Adrenal gland (tissue), 12 donors: ENCODE data around the gene CACNA1A. TPM values are rescaled to one million over a fixed set of nuclear protein-coding genes. Genes with fewer than 3 reads are reported as not detected.

Source experiments
- DNase-seq, 7 donors: peaks; one replicate each; pipeline ENCODE4 v3.0.0-alpha.2; 2019 to 2020
- H3K27ac ChIP-seq, 5 donors: fragments of 200-600 bp; sonication (generic) in 4 of 5; 1 replicate in 3 of 5; 2 replicates in 2 of 5; pipeline versions ENCODE4 v1.5.1 to v1.8.0; 2016 to 2020; ENCODE audit warnings: mild to moderate bottlenecking in 1 of 5
- H3K27me3 ChIP-seq: fragments of 200-600 bp; 2 replicates; pipeline ENCODE4 v1.8.0; 2021
- H3K36me3 ChIP-seq, 2 donors: fragments of 200-600 bp; replicated peaks in 1 of 2; 1 replicate in 1 of 2; 2 replicates in 1 of 2; pipeline versions ENCODE4 v1.5.1 to v1.8.0; 2018 to 2022
- H3K4me1 ChIP-seq, 2 donors: fragments of 200-600 bp; replicated peaks in 1 of 2; 1 replicate in 1 of 2; 2 replicates in 1 of 2; pipeline versions ENCODE4 v1.5.1 to v1.8.0; 2018 to 2021
- H3K4me3 ChIP-seq, 4 donors: fragments of 200-600 bp; sonication (generic) in 3 of 4; one replicate each; pipeline ENCODE4 v1.5.1; 2016 to 2018
- H3K9me3 ChIP-seq, 3 donors: fragments of 200-600 bp; sonication (generic) in 1 of 3; replicated peaks in 1 of 3; 1 replicate in 2 of 3; 2 replicates in 1 of 3; pipeline versions ENCODE4 v1.5.1 to v1.8.0; 2016 to 2021
- POLR2A ChIP-seq, 2 donors: fragments of 450-650 bp; IDR thresholded peaks; one replicate each; pipeline ENCODE4 v1.6.1; 2017; ENCODE audit warnings: antibody characterized with exemption in 2 of 2, mild to moderate bottlenecking in 2 of 2, moderate library complexity in 1 of 2
- WGBS, 4 donors: extraction: QIAGEN DNeasy Blood & Tissue Kit in 2 of 4; methylation state at CpG; one replicate each; pipeline versions ENCODE4 v1.1.5 to v1.1.7; 2013 to 2017; 5-methylcytosine and 5-hydroxymethylcytosine counted together
- intact Hi-C, 2 donors: fragments of 100-400 bp; cut with DNase I; formaldehyde crosslinking; loops; one replicate each; pipeline versions ENCODE4 v1.14.1 to v1.15.0; 2022 to 2023
- polyA plus RNA-seq, 3 donors: library from polyadenylated mRNA; stranded (reverse); fragments of 200-250 nt in 2 of 3; fragments of 350-450 nt in 1 of 3; fragmentation: Illumina TruSeq in 1 of 3; extraction: RNeasy Lipid Tissue Mini Kit (QIAGEN cat#74804) in 1 of 3; gene quantifications; one replicate each; pipeline ENCODE4 v1.2.3, GENCODE V29; 2013 to 2014
- total RNA-seq, 9 donors: library from RNA; depleted of rRNA in 4 of 9; stranded (reverse); fragments of >200 nt in 4 of 9; fragments of 120-200 nt in 1 of 9; fragmentation: NEBNext Ultra II Directional in 1 of 9; extraction: Animal tissue kit (Norgen Biotek cat#: 25700) in 1 of 9; gene quantifications; one replicate each; pipeline versions ENCODE4 v1.1.0 to v1.2.4, GENCODE V29; 2013 to 2023
- TF ChIP-seq, protein P1 (sequence below), 6 experiments: fragments of 450-650 bp in 4 of 6; fragments of 200-600 bp in 2 of 6; sonication (generic) in 1 of 6; IDR thresholded peaks; 1 replicate in 5 of 6; 2 replicates in 1 of 6; pipeline versions ENCODE4 v1.5.1 to v1.8.0; 2016 to 2021; ENCODE audit warnings: antibody characterized with exemption in 6 of 6, mild to moderate bottlenecking in 2 of 6, moderate library complexity in 1 of 6
- donor health status: healthy with polysubstance abuse.
- donor health status: Bipolar disorder and iron deficiency.
- donor health status: DM: yes; HTN: yes; CAD: no.
- donor health status: DM: no; HTN: no; CAD: no.
- donor health status: DM: no; HTN: no; CAD: no.
- donor health status: DM: yes; HTN: yes; CAD: no.

CACNA1A gene
- total and polyA plus RNA-seq, 12 donors: 0.28 to 35.4 (median 2.8) TPM; not detected in 1

- Histone ChIP-seq H3K9me3 (no peaks in the 10 kb centered on the region), H3K27me3 (no peaks in the 10 kb centered on the region), H3K36me3 (no peaks in the 10 kb centered on the region), H3K27ac (no peak overlapping the region), H3K4me1 (no peaks in the 10 kb centered on the region), H3K4me3 (no peak overlapping the region)
- 72 to 79% (median 76%) methylated on average over 5 of the region's 5 CpGs for WGBS, 4 donors
- intact Hi-C loops: no loop called here
- no peak for DNase-seq
- TF ChIP-seq POLR2A (IDR thresholded peaks at IDR 0.05): no peak
- TF ChIP-seq, protein P1, sequence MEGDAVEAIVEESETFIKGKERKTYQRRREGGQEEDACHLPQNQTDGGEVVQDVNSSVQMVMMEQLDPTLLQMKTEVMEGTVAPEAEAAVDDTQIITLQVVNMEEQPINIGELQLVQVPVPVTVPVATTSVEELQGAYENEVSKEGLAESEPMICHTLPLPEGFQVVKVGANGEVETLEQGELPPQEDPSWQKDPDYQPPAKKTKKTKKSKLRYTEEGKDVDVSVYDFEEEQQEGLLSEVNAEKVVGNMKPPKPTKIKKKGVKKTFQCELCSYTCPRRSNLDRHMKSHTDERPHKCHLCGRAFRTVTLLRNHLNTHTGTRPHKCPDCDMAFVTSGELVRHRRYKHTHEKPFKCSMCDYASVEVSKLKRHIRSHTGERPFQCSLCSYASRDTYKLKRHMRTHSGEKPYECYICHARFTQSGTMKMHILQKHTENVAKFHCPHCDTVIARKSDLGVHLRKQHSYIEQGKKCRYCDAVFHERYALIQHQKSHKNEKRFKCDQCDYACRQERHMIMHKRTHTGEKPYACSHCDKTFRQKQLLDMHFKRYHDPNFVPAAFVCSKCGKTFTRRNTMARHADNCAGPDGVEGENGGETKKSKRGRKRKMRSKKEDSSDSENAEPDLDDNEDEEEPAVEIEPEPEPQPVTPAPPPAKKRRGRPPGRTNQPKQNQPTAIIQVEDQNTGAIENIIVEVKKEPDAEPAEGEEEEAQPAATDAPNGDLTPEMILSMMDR (IDR thresholded peaks at IDR 0.05): no peak
Observed at GRCh38 chr19:13483215-13483614, 23.1 kb downstream of the CACNA1A start.

DNA sequence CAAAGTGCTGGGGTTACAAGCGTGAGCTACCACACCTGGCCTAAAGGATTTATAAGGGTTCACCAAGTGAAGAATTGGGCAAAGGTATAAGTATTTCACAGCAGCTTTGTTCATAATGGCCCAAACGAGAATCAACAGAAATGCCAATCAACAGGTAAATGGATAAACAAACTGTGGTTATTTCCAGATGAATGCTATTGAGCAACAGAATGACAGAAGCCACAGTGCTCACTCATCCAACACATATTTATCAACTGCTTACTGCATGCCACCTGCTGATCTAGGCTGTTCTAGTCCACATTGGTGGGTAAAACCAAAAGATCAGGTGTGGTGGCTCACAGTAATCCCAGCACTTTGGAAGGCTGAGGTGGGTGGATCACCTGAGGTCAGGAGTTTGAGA, 27.7 kb downstream of the CACNA1A start:
- no peak for DNase-seq
- H3K36me3 ChIP-seq: no peaks in the 10 kb centered on the region
- intact Hi-C loops: no loop called here
- WGBS, 4 donors: 62 to 88% (median 72%) methylated on average over 2 of the region's 2 CpGs
- TF ChIP-seq, protein P1 (IDR thresholded peaks at IDR 0.05): no peak
- TF ChIP-seq POLR2A (IDR thresholded peaks at IDR 0.05): no peak
- H3K27me3 ChIP-seq: no peaks in the 10 kb centered on the region
- peaks cover 0 to 4% (median 0%) of the 10 kb centered on the region in 3 donors for H3K9me3 ChIP-seq
- H3K4me1 ChIP-seq: no peaks in the 10 kb centered on the region
- H3K27ac ChIP-seq: no peak overlapping the region
- no peak overlapping the region for H3K4me3 ChIP-seq

DNA sequence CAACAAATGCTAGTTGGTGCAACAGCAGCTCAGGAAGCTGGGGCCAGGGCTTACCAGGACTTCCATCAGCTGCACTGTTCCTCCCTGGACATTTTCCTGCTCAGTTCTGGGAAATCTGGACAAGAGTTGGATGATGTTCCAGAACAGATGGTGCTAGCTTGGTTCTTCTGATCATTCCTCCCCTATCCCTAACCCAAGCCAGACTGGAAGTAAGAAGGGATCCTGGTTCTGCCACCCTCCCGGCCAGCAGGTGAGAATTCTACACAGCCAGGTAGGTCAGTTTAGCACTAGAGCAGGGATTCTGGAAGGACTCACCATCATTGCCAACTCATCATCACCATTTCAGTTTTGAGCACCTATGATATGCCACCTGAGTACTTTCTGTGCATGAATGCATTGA, 30.2 kb downstream of the CACNA1A start:
- H3K4me1 ChIP-seq: no peaks in the 10 kb centered on the region
- H3K27me3 ChIP-seq: peaks cover 4% of the 10 kb centered on the region
- DNase-seq: no peak
- H3K36me3 ChIP-seq: no peaks in the 10 kb centered on the region
- no peak overlapping the region for H3K27ac ChIP-seq
- WGBS, 4 donors: 50 to 75% (median 62%) methylated on average over 1 of the region's 1 CpG
- H3K9me3 ChIP-seq: peaks cover 0 to 4% (median 0%) of the 10 kb centered on the region in 3 donors
- TF ChIP-seq, protein P1 (IDR thresholded peaks at IDR 0.05): no peak
- no peak for TF ChIP-seq POLR2A (IDR thresholded peaks at IDR 0.05)
- H3K4me3 ChIP-seq: no peak overlapping the region
- intact Hi-C loops: no loop called here

- H3K9me3 ChIP-seq: peaks cover 0 to 4% (median 0%) of the 10 kb centered on the region in 3 donors
- peaks cover 4% of the 10 kb centered on the region for H3K27me3 ChIP-seq
- no peak for TF ChIP-seq POLR2A (IDR thresholded peaks at IDR 0.05)
- TF ChIP-seq, protein P1 (IDR thresholded peaks at IDR 0.05): no peak
- intact Hi-C loops: no loop called here
- no peak overlapping the region for H3K4me3 ChIP-seq
- no peaks in the 10 kb centered on the region for H3K36me3 ChIP-seq
- H3K4me1 ChIP-seq: no peaks in the 10 kb centered on the region
- no peak overlapping the region for H3K27ac ChIP-seq
- no peak for DNase-seq
Observed at GRCh38 chr19:13475044-13475443, 31.2 kb downstream of the CACNA1A start.
